Activated CD8-positive, alpha-beta memory T cell treated with anti-CD3 and anti-CD28 coated beads, Interleukin-2, amount 10 ng/mL, durations not matched to agents 7 days and 5 days (primary cell): ENCODE results near the gene GARNL3. TPM values are rescaled to one million over a fixed set of nuclear protein-coding genes. Genes with fewer than 3 reads are reported as not detected.

Experiments
- ATAC-seq: fragments of 150-1000 bp; cut with Tn5 transposase; one replicate; pipeline ENCODE4 v1.10.0; 2021; ENCODE audit warnings: moderate library complexity
- CTCF ChIA-PET: fragments of 350-600 bp; sonication (Branson Sonifier 250); formaldehyde crosslinking; loops from one replicate; lab custom pipeline; 2021; ENCODE audit warnings: antibody characterized with exemption; lab: Charles Lee
- DNase-seq: peaks from one replicate; pipeline ENCODE4 v3.0.0-alpha.2; 2020
- H3K27ac Mint-ChIP-seq: one replicate; pipeline ENCODE4 v1.8.0; 2021; ENCODE audit warnings: mild to moderate bottlenecking, mixed read lengths
- H3K27me3 Mint-ChIP-seq: one replicate; pipeline ENCODE4 v1.8.0; 2021; ENCODE audit warnings: mixed read lengths
- H3K36me3 Mint-ChIP-seq: one replicate; pipeline ENCODE4 v1.8.0; 2021; ENCODE audit warnings: mild to moderate bottlenecking, mixed read lengths
- H3K4me1 Mint-ChIP-seq: one replicate; pipeline ENCODE4 v1.8.0; 2021; ENCODE audit warnings: mixed read lengths
- H3K4me3 Mint-ChIP-seq: one replicate; pipeline ENCODE4 v1.8.0; 2021; ENCODE audit warnings: mild to moderate bottlenecking, moderate library complexity, mixed read lengths
- H3K9me3 Mint-ChIP-seq: one replicate; pipeline ENCODE4 v1.8.0; 2022; ENCODE audit warnings: low read depth, mixed read lengths
- total RNA-seq, 2 experiments: library from RNA; stranded (reverse); gene quantifications; one replicate each; pipeline ENCODE4 v1.2.3, GENCODE V29; 2021

The GARNL3 gene
- total RNA-seq, 2 experiments from 2014 or later = 4.0 to 4.3 TPM

DNA sequence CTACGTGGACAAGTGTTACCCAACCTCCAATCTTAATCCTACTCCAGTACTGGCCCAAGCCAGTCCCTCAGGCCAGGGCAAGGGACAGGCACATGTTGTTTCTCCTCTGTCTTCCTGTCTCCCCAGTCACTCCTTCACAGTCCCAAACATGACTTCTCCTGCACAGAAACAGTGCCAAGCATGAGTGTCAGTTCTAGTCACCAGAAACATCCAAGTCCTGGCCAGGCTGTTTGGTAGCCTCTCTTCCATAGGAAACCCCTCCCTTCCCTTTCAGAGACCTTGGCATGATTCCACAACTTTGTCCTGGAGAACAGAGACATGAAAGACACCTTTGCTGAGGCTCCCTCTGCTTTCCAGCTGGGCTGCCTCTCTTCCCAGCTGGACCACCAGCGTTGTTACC is 76.1 kb downstream of the GARNL3 start:
- Mint-ChIP-seq H3K9me3 (no peaks in the 10 kb centered on the region), H3K4me3 (no peak overlapping the region), H3K36me3 (no peaks in the 10 kb centered on the region), H3K27ac (no peak overlapping the region), H3K4me1 (no peaks in the 10 kb centered on the region), H3K27me3 (no peaks in the 10 kb centered on the region)
- CTCF ChIA-PET = no interaction called here
- ATAC-seq = no peak
- no peak for DNase-seq

- DNase-seq (no peak), ATAC-seq (no peak)
- no peak overlapping the region for H3K27ac Mint-ChIP-seq
- CTCF ChIA-PET = no interaction called here
- H3K4me1 Mint-ChIP-seq = no peaks in the 10 kb centered on the region
- no peaks in the 10 kb centered on the region for H3K27me3 Mint-ChIP-seq
- H3K4me3 Mint-ChIP-seq = no peak overlapping the region
- no peaks in the 10 kb centered on the region for H3K36me3 Mint-ChIP-seq
- H3K9me3 Mint-ChIP-seq = no peaks in the 10 kb centered on the region
These were observed 76.6 kb downstream of the GARNL3 start for GRCh38 chr9:127341152-127341551.

DNA sequence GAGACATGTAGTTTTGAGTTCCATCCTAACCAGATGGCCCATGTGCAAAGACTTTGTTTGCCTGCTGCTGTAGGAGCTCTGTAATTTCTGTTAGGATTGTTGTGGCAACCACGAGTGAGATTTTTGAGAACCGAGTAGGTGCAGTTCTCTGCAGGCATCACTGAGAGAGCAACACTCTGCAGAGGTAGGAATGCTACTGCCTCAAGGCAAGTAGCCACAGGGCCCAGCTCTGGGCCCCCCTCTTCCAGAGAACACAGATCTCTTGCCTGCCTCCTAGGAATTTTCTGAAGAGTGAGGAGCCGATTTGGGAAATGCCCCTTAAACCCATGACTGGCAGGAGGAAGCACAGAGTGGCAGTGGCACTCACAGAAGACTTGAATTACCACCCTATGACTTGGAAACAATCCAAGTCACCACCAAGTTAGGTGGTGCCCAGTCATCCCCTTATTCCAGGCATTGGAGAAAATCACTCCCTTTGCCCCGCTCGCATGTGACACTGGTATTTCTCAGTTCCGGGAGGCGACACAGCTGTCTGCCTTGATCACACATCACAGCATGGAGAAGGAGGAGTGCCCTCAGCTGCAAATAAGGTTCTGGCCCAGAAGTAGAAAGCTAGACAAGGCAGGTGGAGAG is 79.9 kb downstream of the GARNL3 start:
- no peak for DNase-seq
- CTCF ChIA-PET = interaction anchor here (0.5 kb wide), 1 partner anchor 49 kb away, joined by 3 read pairs; no protein-coding TSS in a partner anchor
- ATAC-seq = no peak
- Mint-ChIP-seq H3K4me3 (no peak overlapping the region), H3K27ac (no peak overlapping the region), H3K36me3 (no peaks in the 10 kb centered on the region), H3K27me3 (no peaks in the 10 kb centered on the region), H3K9me3 (no peaks in the 10 kb centered on the region), H3K4me1 (no peaks in the 10 kb centered on the region)

GRCh38 chr9:127345566-127345965 is 81.0 kb downstream of the GARNL3 start:
- ATAC-seq (no peak), DNase-seq (no peak)
- Mint-ChIP-seq H3K36me3 (no peaks in the 10 kb centered on the region), H3K4me1 (no peaks in the 10 kb centered on the region), H3K9me3 (no peaks in the 10 kb centered on the region), H3K27ac (no peak overlapping the region), H3K4me3 (no peak overlapping the region), H3K27me3 (no peaks in the 10 kb centered on the region)
- CTCF ChIA-PET = interaction anchor here (0.5 to 0.6 kb wide), 2 partner anchors 115 to 431 kb away, joined by 3 to 4 read pairs; partner anchors contain the start of gene RALGPS1

- Mint-ChIP-seq H3K27me3 (no peaks in the 10 kb centered on the region), H3K4me3 (no peak overlapping the region), H3K4me1 (no peaks in the 10 kb centered on the region), H3K36me3 (no peaks in the 10 kb centered on the region), H3K27ac (no peak overlapping the region), H3K9me3 (no peaks in the 10 kb centered on the region)
- CTCF ChIA-PET = no interaction called here
- DNase-seq = no peak
- no peak for ATAC-seq
These were observed 82.0 kb downstream of the GARNL3 start for GRCh38 chr9:127346584-127346983.

GRCh38 chr9:127347831-127348776 is 83.5 kb downstream of the GARNL3 start:
- DNase-seq (no peak), ATAC-seq (peak; percentile 47)
- Mint-ChIP-seq H3K4me3 (no peak overlapping the region), H3K9me3 (no peaks in the 10 kb centered on the region), H3K36me3 (no peaks in the 10 kb centered on the region), H3K4me1 (no peaks in the 10 kb centered on the region), H3K27ac (no peak overlapping the region), H3K27me3 (peaks cover 7% of the 10 kb centered on the region)
- CTCF ChIA-PET = no interaction called here

DNA sequence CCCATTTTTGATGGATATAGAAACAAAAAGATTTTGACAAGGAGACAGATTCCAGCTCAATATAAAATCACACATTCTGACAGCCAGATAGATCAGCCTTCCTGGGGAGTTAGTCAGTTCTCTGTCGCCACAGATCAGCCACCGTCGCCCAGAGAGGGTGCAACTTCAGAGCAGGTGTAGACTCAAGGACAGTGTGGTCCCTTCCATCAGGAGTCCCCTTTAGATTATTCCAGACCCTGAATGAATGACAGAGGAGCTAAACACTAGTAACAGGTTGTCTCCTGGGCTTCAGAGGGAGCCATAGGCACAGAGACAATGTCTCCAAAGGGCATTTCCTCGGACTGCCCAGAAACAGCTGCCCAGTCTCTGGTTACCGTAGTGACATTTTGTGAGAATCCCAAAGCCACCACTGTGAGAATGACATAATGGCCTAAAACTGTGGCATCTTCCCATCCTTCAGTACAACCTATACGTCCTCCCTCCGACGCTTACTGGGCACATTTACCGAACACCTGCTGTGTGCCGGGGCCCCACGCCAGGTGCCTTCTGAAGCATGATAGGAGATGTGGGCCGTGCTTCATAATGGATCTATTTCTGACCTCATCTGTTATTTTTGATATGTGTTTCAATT is 85.0 kb downstream of the GARNL3 start:
- Mint-ChIP-seq H3K27me3 (peaks cover 11% of the 10 kb centered on the region), H3K9me3 (no peaks in the 10 kb centered on the region), H3K27ac (no peak overlapping the region), H3K4me1 (peaks cover 4% of the 10 kb centered on the region), H3K4me3 (no peak overlapping the region), H3K36me3 (no peaks in the 10 kb centered on the region)
- ATAC-seq = no peak
- no peak for DNase-seq
- CTCF ChIA-PET = no interaction called here

DNA sequence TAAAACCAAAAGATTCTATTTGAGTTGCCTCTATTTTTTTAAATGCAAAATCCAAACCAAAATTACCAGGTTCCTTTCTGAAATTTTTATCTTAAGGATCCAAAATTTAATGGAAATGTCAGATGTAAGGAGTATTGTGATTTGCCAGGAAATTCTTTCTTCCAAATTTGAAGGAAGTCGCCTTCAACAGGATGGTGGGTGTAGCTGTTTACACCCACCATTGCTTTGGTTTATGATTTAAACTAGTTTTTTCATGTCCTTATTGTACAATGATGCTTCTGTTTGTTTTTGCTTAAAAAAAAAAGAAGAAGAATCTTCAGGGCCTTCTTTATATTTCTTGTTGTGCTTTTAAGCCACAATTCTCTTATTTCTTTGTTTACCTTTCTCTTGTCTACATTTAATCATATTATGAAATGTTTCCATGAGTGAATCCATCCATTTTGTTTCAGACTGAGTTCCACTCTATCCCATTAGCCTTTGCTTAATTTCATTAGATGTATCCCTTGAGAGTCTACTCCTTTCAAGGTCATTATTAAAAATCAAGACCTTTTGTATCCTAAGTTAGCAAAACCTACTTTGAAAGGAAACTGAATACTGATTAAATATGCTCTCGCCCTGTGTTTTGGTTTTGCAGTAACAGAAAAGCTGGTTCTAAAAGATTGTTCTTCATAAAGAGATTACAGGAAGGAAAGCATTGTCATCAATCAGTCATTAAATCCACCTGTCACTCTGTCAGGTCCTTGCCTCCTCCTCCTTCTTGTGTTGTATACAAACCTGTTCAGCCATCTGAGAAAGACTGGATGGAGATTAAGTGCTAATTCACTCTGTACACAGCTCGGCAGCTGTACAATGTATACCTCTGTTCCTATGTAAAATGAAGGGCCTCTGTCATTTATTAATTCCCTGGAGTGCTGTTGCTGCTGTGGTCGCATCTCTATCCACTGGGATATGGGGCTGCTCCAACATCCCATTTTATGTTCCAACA is 86.9 kb downstream of the GARNL3 start:
- H3K36me3 Mint-ChIP-seq = no peaks in the 10 kb centered on the region
- DNase-seq = no peak
- H3K27ac Mint-ChIP-seq = no peak overlapping the region
- peaks cover 4% of the 10 kb centered on the region for H3K4me1 Mint-ChIP-seq
- H3K9me3 Mint-ChIP-seq = no peaks in the 10 kb centered on the region
- H3K27me3 Mint-ChIP-seq = peaks cover 15% of the 10 kb centered on the region
- H3K4me3 Mint-ChIP-seq = no peak overlapping the region
- ATAC-seq = no peak
- CTCF ChIA-PET = no interaction called here

DNA sequence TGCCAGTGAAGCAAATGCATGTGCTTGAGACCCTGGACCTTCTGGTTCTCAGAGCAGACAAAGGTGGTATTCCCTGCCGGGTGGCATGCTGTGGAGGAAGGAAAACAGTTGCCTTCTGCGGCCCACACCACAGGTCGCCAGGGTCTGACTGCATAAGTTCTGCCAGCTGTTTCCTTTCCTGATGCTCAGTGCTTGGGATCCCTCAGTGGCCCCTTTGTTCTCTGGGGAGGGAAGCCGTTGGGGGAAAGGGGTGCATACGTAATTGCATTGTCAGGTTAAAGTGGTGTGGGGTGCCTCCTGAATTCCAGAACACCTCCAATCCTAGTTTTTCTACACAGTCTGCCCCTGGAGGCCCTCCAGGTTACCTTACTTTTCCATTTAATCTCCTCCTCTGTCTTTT is 89.3 kb downstream of the GARNL3 start:
- H3K27me3 Mint-ChIP-seq = peaks cover 15% of the 10 kb centered on the region
- no peak overlapping the region for H3K4me3 Mint-ChIP-seq
- no peaks in the 10 kb centered on the region for H3K9me3 Mint-ChIP-seq
- no peak overlapping the region for H3K27ac Mint-ChIP-seq
- H3K36me3 Mint-ChIP-seq = no peaks in the 10 kb centered on the region
- CTCF ChIA-PET = no interaction called here
- ATAC-seq (no peak), DNase-seq (no peak)
- H3K4me1 Mint-ChIP-seq = peaks cover 7% of the 10 kb centered on the region

DNA sequence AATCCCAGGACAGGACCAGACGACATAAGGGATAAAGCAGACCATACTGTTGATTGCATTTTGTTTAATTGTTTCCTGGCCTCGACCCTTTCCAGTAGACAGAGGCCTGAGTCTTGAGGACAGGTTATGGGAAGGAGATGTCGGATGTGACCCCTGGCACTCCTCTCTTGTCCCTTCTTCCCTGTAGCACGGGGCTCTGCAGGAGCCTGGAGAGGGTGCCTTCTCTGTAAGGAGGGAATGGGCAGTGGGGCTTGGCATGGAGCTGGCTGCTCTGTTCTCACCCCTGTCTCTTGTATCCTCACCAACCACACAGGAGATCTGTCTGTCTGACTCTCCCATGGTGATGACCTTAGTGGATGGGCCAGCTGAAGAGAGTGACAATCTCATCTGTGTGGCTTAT is 92.3 kb downstream of the GARNL3 start:
- H3K36me3 Mint-ChIP-seq = no peaks in the 10 kb centered on the region
- ATAC-seq = no peak
- no peak overlapping the region for H3K27ac Mint-ChIP-seq
- peaks cover 16% of the 10 kb centered on the region for H3K4me1 Mint-ChIP-seq
- peaks cover 15% of the 10 kb centered on the region for H3K27me3 Mint-ChIP-seq
- no peaks in the 10 kb centered on the region for H3K9me3 Mint-ChIP-seq
- no peak overlapping the region for H3K4me3 Mint-ChIP-seq
- CTCF ChIA-PET = interaction anchor here (0.7 to 0.9 kb wide), 2 partner anchors 43 to 142 kb away, joined by 3 read pairs; no protein-coding TSS in a partner anchor
- DNase-seq = no peak

GRCh38 chr9:127358023-127358535 is 93.5 kb downstream of the GARNL3 start:
- DNase-seq = no peak
- Mint-ChIP-seq H3K4me1 (peaks cover 19% of the 10 kb centered on the region), H3K9me3 (no peaks in the 10 kb centered on the region), H3K36me3 (no peaks in the 10 kb centered on the region), H3K27me3 (peaks cover 8% of the 10 kb centered on the region), H3K4me3 (no peak overlapping the region), H3K27ac (no peak overlapping the region)
- CTCF ChIA-PET = no interaction called here
- no peak for ATAC-seq

GRCh38 chr9:127358770-127359169 is 94.2 kb downstream of the GARNL3 start:
- H3K4me3 Mint-ChIP-seq = no peak overlapping the region
- H3K4me1 Mint-ChIP-seq = peaks cover 15% of the 10 kb centered on the region
- no peak for ATAC-seq
- H3K27ac Mint-ChIP-seq = no peak overlapping the region
- no peaks in the 10 kb centered on the region for H3K36me3 Mint-ChIP-seq
- H3K27me3 Mint-ChIP-seq = peaks cover 4% of the 10 kb centered on the region
- H3K9me3 Mint-ChIP-seq = no peaks in the 10 kb centered on the region
- CTCF ChIA-PET = no interaction called here
- DNase-seq = no peak
